ENCODE data around the gene DNAL4. TPM values are rescaled to one million over a fixed set of nuclear protein-coding genes. Genes with fewer than 3 reads are reported as not detected.

DNAL4 gene
- total and polyA plus RNA-seq, 7 donors = 7.9 to 25.8 (median 15.0) TPM

GRCh38 chr22:38841211-38841610 is 47.3 kb upstream of the DNAL4 start:
- no peaks in the 10 kb centered on the region for H3K9me3 ChIP-seq
- H3K27ac ChIP-seq = no peak overlapping the region
- intact Hi-C loops (cut with DNase I) = loop anchor here (5.0 kb wide), 2 partner anchors 49 to 84 kb away; partner anchors contain the start of genes DNAL4 and SUN2
- TF ChIP-seq POLR2A (IDR thresholded peaks at IDR 0.05) (no peak), CTCF (IDR thresholded peaks at IDR 0.05) (no peak), POLR2AphosphoS5 (IDR thresholded peaks at IDR 0.05) (no peak), EP300 (IDR thresholded peaks at IDR 0.05) (no peak)
- WGBS, 2 donors = 15 to 40% methylated on average over 7 of the region's 7 CpGs
- no peak for DNase-seq
- peaks cover 0 to 20% (median 17%) of the 10 kb centered on the region in 4 donors for H3K4me1 ChIP-seq
- H3K4me3 ChIP-seq = no peak overlapping the region
- H3K27me3 ChIP-seq = no peaks in the 10 kb centered on the region
- no peaks in the 10 kb centered on the region for H3K36me3 ChIP-seq

- Histone ChIP-seq H3K27me3 (no peaks in the 10 kb centered on the region), H3K27ac (no peak overlapping the region), H3K4me3 (no peak overlapping the region), H3K36me3 (no peaks in the 10 kb centered on the region), H3K9me3 (no peaks in the 10 kb centered on the region), H3K4me1 (peaks cover 0 to 20% (median 17%) of the 10 kb centered on the region in 4 donors)
- intact Hi-C loops (cut with DNase I) = loop anchor here (5.0 kb wide), 2 partner anchors 48 to 83 kb away; partner anchors contain the start of genes DNAL4 and SUN2
- 87 to 88% methylated on average over 3 of the region's 3 CpGs for WGBS, 2 donors
- TF ChIP-seq POLR2AphosphoS5 (IDR thresholded peaks at IDR 0.05) (no peak), POLR2A (IDR thresholded peaks at IDR 0.05) (no peak), CTCF (IDR thresholded peaks at IDR 0.05) (no peak), EP300 (IDR thresholded peaks at IDR 0.05) (no peak)
- no peak for DNase-seq
Measured at GRCh38 chr22:38840129-38840528, 46.2 kb upstream of the DNAL4 start.

- intact Hi-C loops (cut with DNase I) = loop anchor here (5.0 kb wide), 2 partner anchors 47 to 82 kb away; partner anchors contain the start of genes DNAL4 and SUN2
Measured at GRCh38 chr22:38839686-38840085, 45.7 kb upstream of the DNAL4 start.

GRCh38 chr22:38837414-38837928 is 43.5 kb upstream of the DNAL4 start:
- Histone ChIP-seq H3K4me3 (no peak overlapping the region), H3K27me3 (no peaks in the 10 kb centered on the region), H3K36me3 (no peaks in the 10 kb centered on the region), H3K27ac (no peak overlapping the region), H3K9me3 (no peaks in the 10 kb centered on the region), H3K4me1 (peaks cover 0 to 8% (median 3%) of the 10 kb centered on the region in 4 donors)
- 82 to 88% methylated on average over 6 of the region's 6 CpGs for WGBS, 2 donors
- TF ChIP-seq CTCF (IDR thresholded peaks at IDR 0.05) (no peak), POLR2AphosphoS5 (IDR thresholded peaks at IDR 0.05) (no peak), POLR2A (IDR thresholded peaks at IDR 0.05) (no peak), EP300 (IDR thresholded peaks at IDR 0.05) (no peak)
- no peak for DNase-seq
- intact Hi-C loops (cut with DNase I) = no loop called here

More at GRCh38 chr22:38839686-38840085, 45.7 kb upstream of the DNAL4 start:
- DNase-seq = no peak
- Histone ChIP-seq H3K4me1 (peaks cover 0 to 20% (median 17%) of the 10 kb centered on the region in 4 donors), H3K9me3 (no peaks in the 10 kb centered on the region), H3K4me3 (no peak overlapping the region), H3K27ac (no peak overlapping the region), H3K36me3 (no peaks in the 10 kb centered on the region), H3K27me3 (no peaks in the 10 kb centered on the region)
- TF ChIP-seq CTCF (IDR thresholded peaks at IDR 0.05) (no peak), EP300 (IDR thresholded peaks at IDR 0.05) (no peak), POLR2AphosphoS5 (IDR thresholded peaks at IDR 0.05) (no peak), POLR2A (IDR thresholded peaks at IDR 0.05) (no peak)
- WGBS, 2 donors = 94 to 95% methylated on average over 1 of the region's 1 CpG

GRCh38 chr22:38835888-38836301 is 42.0 kb upstream of the DNAL4 start:
- Histone ChIP-seq H3K4me3 (no peak overlapping the region), H3K4me1 (no peaks in the 10 kb centered on the region), H3K27me3 (no peaks in the 10 kb centered on the region), H3K9me3 (no peaks in the 10 kb centered on the region), H3K27ac (no peak overlapping the region), H3K36me3 (no peaks in the 10 kb centered on the region)
- no peak for DNase-seq
- TF ChIP-seq POLR2AphosphoS5 (IDR thresholded peaks at IDR 0.05) = no peak
- no peak for TF ChIP-seq CTCF (IDR thresholded peaks at IDR 0.05)
- TF ChIP-seq POLR2A (IDR thresholded peaks at IDR 0.05) = no peak
- no peak for TF ChIP-seq EP300 (IDR thresholded peaks at IDR 0.05)
- intact Hi-C loops (cut with DNase I) = no loop called here
- WGBS, 2 donors = 51 to 67% methylated on average over 19 of the region's 19 CpGs

All from sigmoid colon (tissue), 7 donors.